ENCODE measurements around the gene QKI.

GRCh38 chr6:163398815-163399214 lies 15.7 kb upstream of the QKI start:
- TF ChIP-seq CTCF (IDR thresholded peaks at IDR 0.05; ENCODE audit: poor library complexity) (no peak), EZH2 (IDR thresholded peaks at IDR 0.05; ENCODE audit: borderline replicate concordance) (no peak), EZH2phosphoT487 (IDR thresholded peaks at IDR 0.05; ENCODE audit: low read depth, severe bottlenecking, unreplicated experiment) (no peak)

Data from hepatocyte (in vitro differentiated cells).